CD4-positive, alpha-beta T cell treated with Interleukin-10 for 1 hour (primary cell): ENCODE results near the gene RASA4.
"Not testable (repeated sequence)": the region's sequence is repeated elsewhere in the genome, so short reads cannot be mapped to it uniquely, and the experiment has no call there.

Experiments
- DNase-seq: peaks from one replicate; pipeline ENCODE4 v3.0.0-alpha.2; 2020

RASA4 gene

GRCh38 chr7:102542771-102543170 lies 73.8 kb downstream of the RASA4 start:
- not testable (repeated sequence) for DNase-seq

- DNase-seq, result not testable (repeated sequence)
These were observed 74.5 kb downstream of the RASA4 start for GRCh38 chr7:102542083-102542482.

DNA sequence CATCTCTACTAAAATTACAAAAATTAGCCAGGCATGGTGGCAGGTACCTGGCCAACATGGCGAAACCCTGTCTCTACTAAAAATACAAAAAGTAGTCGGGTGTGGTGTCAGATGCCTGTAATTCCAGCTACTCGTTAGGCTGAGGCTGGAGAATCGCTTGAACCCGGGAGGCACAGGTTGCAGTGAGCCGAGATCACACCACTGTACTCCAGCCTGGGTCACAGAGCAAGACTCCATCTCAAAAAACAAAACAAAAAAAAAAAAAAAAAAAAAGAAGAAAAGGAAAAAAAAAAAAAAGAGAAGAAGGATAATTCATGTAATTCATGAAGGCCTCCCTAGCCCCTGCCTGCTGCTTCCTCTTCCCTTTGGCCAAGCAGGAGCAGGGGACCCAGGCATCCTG lies 76.0 kb downstream of the RASA4 start:
- not testable (repeated sequence) for DNase-seq

DNA sequence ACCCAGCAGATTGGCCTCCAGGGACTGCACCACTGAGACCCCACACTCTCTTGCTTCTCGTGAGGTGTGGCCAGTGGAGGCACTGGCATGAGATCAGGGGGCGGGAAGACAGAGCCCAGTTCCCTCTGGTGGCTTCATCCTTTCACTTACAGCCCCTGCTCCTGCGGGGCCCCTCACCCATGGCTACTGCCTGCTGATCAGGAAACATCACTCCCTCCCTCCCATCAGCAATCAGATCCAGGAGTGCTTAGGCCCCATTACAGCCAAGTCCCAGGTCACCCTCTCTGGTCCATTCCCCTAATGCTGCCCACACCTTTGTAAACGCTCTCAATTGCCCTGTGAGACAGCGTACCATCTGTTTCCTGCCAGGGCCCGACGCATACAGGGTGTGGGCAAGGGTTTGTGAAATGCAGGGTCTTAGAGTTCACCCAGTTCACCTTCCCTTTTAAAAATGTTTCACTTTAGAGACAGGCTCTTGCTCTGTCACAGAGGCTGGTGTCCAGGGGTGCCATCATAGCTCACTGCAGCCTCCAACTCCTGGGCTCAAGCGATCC lies 81.4 kb downstream of the RASA4 start:
- DNase-seq, result not testable (repeated sequence)

DNA sequence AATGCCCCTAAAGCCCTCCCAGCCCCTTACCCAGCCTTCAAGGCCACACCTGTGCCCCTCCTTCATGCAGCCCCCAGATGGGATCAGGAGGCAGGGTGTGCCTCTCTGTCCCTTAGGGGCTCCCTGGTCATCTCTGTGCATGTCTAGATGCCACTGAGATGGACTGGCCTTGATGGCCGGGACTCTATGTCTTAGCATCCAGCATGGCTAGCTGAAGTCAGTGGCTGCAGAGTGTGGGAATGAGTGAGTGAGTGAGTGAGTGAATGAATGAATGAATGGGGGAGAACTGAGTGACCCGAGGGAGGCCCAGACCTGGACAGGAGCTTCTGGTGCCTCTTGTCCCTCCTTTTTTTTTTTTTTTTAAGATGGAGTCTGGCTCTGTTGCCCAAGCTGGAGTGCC lies 84.4 kb downstream of the RASA4 start:
- not testable (repeated sequence) for DNase-seq

DNA sequence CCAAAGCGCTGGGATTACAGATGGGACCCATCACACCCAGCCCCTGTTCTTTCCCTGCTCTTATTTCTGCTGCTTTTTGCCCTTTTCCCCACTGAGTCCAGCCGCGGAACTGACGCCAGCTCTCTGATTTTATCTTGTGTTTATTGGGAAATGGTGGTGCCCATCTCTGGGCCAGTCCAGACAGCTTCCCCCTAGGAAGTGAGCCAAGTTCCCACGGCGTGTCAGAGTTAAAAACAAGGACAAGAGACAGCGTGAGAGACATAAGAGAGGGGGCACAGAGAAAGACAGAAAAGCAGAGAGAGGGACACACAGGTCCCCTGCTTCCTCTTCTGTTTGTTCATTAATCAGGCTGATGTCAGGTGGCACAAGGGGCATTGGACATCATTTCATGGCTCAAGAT lies 85.0 kb downstream of the RASA4 start:
- not testable (repeated sequence) for DNase-seq

DNA sequence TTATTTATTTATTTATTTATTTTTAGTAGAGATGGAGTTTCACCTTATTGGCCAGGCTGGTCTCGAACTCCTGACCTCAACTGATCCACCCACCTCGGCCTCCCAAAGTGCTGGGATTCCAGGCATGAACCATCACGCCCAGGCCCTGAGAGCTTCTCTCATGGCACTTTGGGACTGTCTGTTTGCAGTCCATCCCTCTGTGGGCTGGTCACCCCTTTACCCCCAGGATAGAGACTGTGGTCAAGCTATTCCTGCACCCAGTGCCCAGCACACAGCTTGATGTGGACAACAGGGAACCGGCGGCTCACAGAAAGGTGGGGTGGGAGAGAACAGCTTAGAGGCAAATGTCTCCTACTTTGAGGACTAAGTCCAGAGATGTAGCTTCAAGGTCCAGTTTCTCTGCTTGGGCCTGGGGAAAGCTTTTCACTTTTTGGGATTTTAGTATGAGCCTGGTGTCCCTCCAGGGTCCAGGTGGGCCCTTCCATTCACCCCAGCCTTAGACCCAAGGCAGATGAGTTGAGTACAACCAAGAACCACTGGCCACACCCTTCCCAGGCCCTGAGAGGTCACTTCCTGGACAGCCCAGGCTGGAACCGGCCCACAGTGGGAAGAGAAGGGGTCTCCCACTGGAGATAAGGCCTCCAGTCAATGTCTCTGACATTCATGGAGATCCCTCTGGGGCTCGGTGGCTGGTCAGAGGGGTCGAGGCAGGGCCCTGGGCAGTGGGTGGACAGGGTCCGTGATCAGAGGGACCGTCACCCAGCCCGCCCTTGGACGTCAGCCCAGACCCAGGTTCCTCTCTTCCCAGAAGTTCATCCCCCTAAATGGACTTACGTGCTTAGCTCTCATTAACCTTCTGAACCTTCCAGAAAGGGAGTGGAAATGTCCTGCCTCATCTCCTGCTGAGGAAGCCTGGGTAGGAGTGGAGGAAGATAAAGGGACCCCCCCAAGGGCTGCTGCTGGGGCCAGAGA lies 88.4 kb downstream of the RASA4 start:
- DNase-seq, result not testable (repeated sequence)

- DNase-seq, result not testable (repeated sequence)
These were observed 89.4 kb downstream of the RASA4 start for GRCh38 chr7:102527182-102527581.

GRCh38 chr7:102524803-102525202 lies 91.8 kb downstream of the RASA4 start:
- DNase-seq, result not testable (repeated sequence)
